IMR-90 (cell line): Measurements from ENCODE around the gene GRM5. TPM values are rescaled to one million over a fixed set of nuclear protein-coding genes. Genes with fewer than 3 reads are reported as not detected.

Experiments used
- ATAC-seq: fragments of 200-7000 bp; cut with Tn5 transposase; 2 replicates; pipeline ENCODE4 v1.9.1; 2020; ENCODE audit warnings: low read depth, mild to moderate bottlenecking, moderate library complexity
- BruUV-seq: library from RNA; stranded (reverse); fragments of 400-500 nt; replicated peaks from 2 replicates; lab custom pipeline; 2021; lab: Mats Ljungman, UMichigan
- CTCF ChIA-PET: fragments of 300-600 bp; formaldehyde crosslinking; extraction: SDS; loops from one replicate; lab custom pipeline; 2021; ENCODE audit warnings: antibody characterized with exemption; lab: Yijun Ruan, JAX
- POLR2A ChIA-PET: fragments of 300-600 bp; sonication (Branson Sonifier 250); formaldehyde crosslinking; loops from one replicate; lab custom pipeline; 2022; ENCODE audit warnings: antibody characterized with exemption; ENCODE audit not compliant: unreplicated experiment; lab: Charles Lee
- DNase-seq: peaks from one replicate; pipeline ENCODE4 v3.0.0; 2013
- H2AFZ ChIP-seq: replicated peaks from 2 replicates; pipeline ENCODE3; 2013; ENCODE audit warnings: low read length, mild to moderate bottlenecking; ENCODE audit not compliant: poor library complexity
- H2AK5ac ChIP-seq: 2 replicates; pipeline ENCODE4 v1.6.1; 2013; ENCODE audit warnings: low read depth, low read length, inconsistent platforms
- H2AK9ac ChIP-seq: replicated peaks from 2 replicates; pipeline ENCODE3; 2013; ENCODE audit warnings: mild to moderate bottlenecking, low read depth, low read length, moderate library complexity; ENCODE audit not compliant: poor library complexity
- H2BK120ac ChIP-seq: 2 replicates; pipeline ENCODE4 v1.6.1; 2013; ENCODE audit warnings: low read depth, low read length, inconsistent platforms
- H2BK15ac ChIP-seq: 3 replicates; pipeline ENCODE4 v1.6.1; 2013; ENCODE audit warnings: low read depth, low read length, inconsistent platforms
- H2BK20ac ChIP-seq: 2 replicates; pipeline ENCODE4 v1.6.1; 2013; ENCODE audit warnings: low read depth, mild to moderate bottlenecking, inconsistent platforms, low read length, moderate library complexity
- H2BK5ac ChIP-seq: 2 replicates; pipeline ENCODE4 v1.6.1; 2013; ENCODE audit warnings: mild to moderate bottlenecking, low read depth, low read length, inconsistent platforms; ENCODE audit not compliant: poor library complexity, severe bottlenecking
- H3K14ac ChIP-seq: replicated peaks from 2 replicates; pipeline ENCODE4 v1.6.1; 2013; ENCODE audit warnings: low read depth, low read length, inconsistent platforms
- H3K18ac ChIP-seq: 2 replicates; pipeline ENCODE4 v1.6.1; 2013; ENCODE audit warnings: low read depth, low read length, control low read depth
- H3K23ac ChIP-seq: 2 replicates; pipeline ENCODE4 v1.6.1; 2013; ENCODE audit warnings: low read depth, low read length, inconsistent platforms
- H3K27ac ChIP-seq: 2 replicates; pipeline ENCODE4 v1.5.1; 2013; ENCODE audit warnings: mild to moderate bottlenecking, control low read depth, low read length; ENCODE audit not compliant: insufficient read depth
- H3K27me3 ChIP-seq: 2 replicates; pipeline ENCODE4 v1.6.1; 2013; ENCODE audit warnings: low read length; ENCODE audit not compliant: control insufficient read depth, insufficient read depth
- H3K36me3 ChIP-seq: 2 replicates; pipeline ENCODE4 v1.6.1; 2013; ENCODE audit warnings: low read length, mixed read lengths; ENCODE audit not compliant: control insufficient read depth, insufficient read depth
- H3K4ac ChIP-seq: 2 replicates; pipeline ENCODE4 v1.6.1; 2013; ENCODE audit warnings: low read depth, low read length, inconsistent platforms
- H3K4me1 ChIP-seq: 2 replicates; pipeline ENCODE4 v1.6.1; 2013; ENCODE audit warnings: low read length, mixed read lengths; ENCODE audit not compliant: control insufficient read depth, insufficient read depth
- H3K4me2 ChIP-seq: 2 replicates; pipeline ENCODE4 v1.6.1; 2013; ENCODE audit warnings: low read depth, mild to moderate bottlenecking, control low read depth, low read length, moderate library complexity
- H3K4me3 ChIP-seq: 2 replicates; pipeline ENCODE4 v1.5.1; 2013; ENCODE audit warnings: low read depth, mild to moderate bottlenecking, control low read depth, low read length, moderate library complexity; ENCODE audit not compliant: insufficient read depth
- H3K56ac ChIP-seq: 2 replicates; pipeline ENCODE4 v1.6.1; 2013; ENCODE audit warnings: low read length, inconsistent platforms; ENCODE audit not compliant: insufficient read depth; ENCODE audit errors: extremely low read depth
- H3K79me1 ChIP-seq, 2 experiments: 2 replicates each; pipeline ENCODE4 v1.6.1; 2013; ENCODE audit warnings: low read length in 2 of 2, inconsistent platforms in 1 of 2, low read depth in 1 of 2
- H3K9ac ChIP-seq: 2 replicates; pipeline ENCODE4 v1.6.1; 2013; ENCODE audit warnings: low read depth, low read length, control low read depth
- H3K9me1 ChIP-seq: 2 replicates; pipeline ENCODE4 v1.6.1; 2013; ENCODE audit warnings: low read length, inconsistent platforms; ENCODE audit not compliant: insufficient read depth
- H3K9me3 ChIP-seq: 2 replicates; pipeline ENCODE4 v1.6.1; 2013; ENCODE audit warnings: low read length; ENCODE audit not compliant: control insufficient read depth, insufficient read depth
- H4K20me1 ChIP-seq: 2 replicates; pipeline ENCODE4 v1.6.1; 2013; ENCODE audit warnings: low read length, inconsistent platforms; ENCODE audit not compliant: insufficient read depth
- H4K5ac ChIP-seq: 2 replicates; pipeline ENCODE4 v1.6.1; 2013; ENCODE audit warnings: mild to moderate bottlenecking, low read depth, low read length, control low read depth
- H4K8ac ChIP-seq, 2 experiments: 2 replicates each; pipeline ENCODE4 v1.6.1; 2013; ENCODE audit warnings: low read depth in 2 of 2, low read length in 2 of 2, control low read depth in 1 of 2, inconsistent platforms in 1 of 2
- H4K91ac ChIP-seq: 2 replicates; pipeline ENCODE4 v1.6.1; 2013; ENCODE audit warnings: low read depth, low read length, inconsistent platforms; ENCODE audit not compliant: insufficient read depth
- BHLHE40 ChIP-seq: fragments of 150-350 bp; IDR thresholded peaks from 2 replicates; pipeline ENCODE4 v1.6.1; 2016; ENCODE audit warnings: mild to moderate bottlenecking, low read depth, low read length
- CEBPB ChIP-seq: IDR thresholded peaks from 2 replicates; pipeline ENCODE4 v1.6.1; 2012; ENCODE audit warnings: low read depth, low read length, improper control_type of control experiment
- CHD1 ChIP-seq: IDR thresholded peaks from 2 replicates; pipeline ENCODE4 v1.6.1; 2012; ENCODE audit warnings: low read depth, low read length, improper control_type of control experiment
- FOS ChIP-seq: fragments of 150-350 bp; IDR thresholded peaks from 2 replicates; pipeline ENCODE4 v1.6.1; 2016; ENCODE audit warnings: low read depth, low read length
- MAFK ChIP-seq: IDR thresholded peaks from 2 replicates; pipeline ENCODE4 v1.6.1; 2012; ENCODE audit warnings: low read depth, low read length, improper control_type of control experiment
- MAZ ChIP-seq: IDR thresholded peaks from 2 replicates; pipeline ENCODE4 v1.6.1; 2012; ENCODE audit warnings: low read depth, mild to moderate bottlenecking, low read length, improper control_type of control experiment, moderate library complexity, borderline replicate concordance
- MXI1 ChIP-seq: IDR thresholded peaks from 2 replicates; pipeline ENCODE4 v1.6.1; 2012; ENCODE audit warnings: low read depth, mild to moderate bottlenecking, low read length, moderate library complexity, borderline replicate concordance
- NFE2L2 ChIP-seq: fragments of 150-350 bp; IDR thresholded peaks from 2 replicates; pipeline ENCODE4 v1.6.1; 2016; ENCODE audit warnings: low read depth, mild to moderate bottlenecking, low read length
- POLR2A ChIP-seq: IDR thresholded peaks from 2 replicates; pipeline ENCODE4 v1.6.1; 2012; ENCODE audit warnings: mild to moderate bottlenecking, low read depth, low read length
- RAD21 ChIP-seq: IDR thresholded peaks from 2 replicates; pipeline ENCODE4 v1.6.1; 2012; ENCODE audit warnings: low read length, improper control_type of control experiment
- RCOR1 ChIP-seq: IDR thresholded peaks from 2 replicates; pipeline ENCODE4 v1.6.1; 2012; ENCODE audit warnings: mild to moderate bottlenecking, low read length, improper control_type of control experiment; ENCODE audit not compliant: insufficient replicate concordance
- RFX5 ChIP-seq: IDR thresholded peaks from 2 replicates; pipeline ENCODE4 v1.8.0; 2012; ENCODE audit warnings: low read depth, mild to moderate bottlenecking, low read length, moderate library complexity
- SMC3 ChIP-seq: fragments of 150-350 bp; IDR thresholded peaks from 2 replicates; pipeline ENCODE4 v1.6.1; 2016; ENCODE audit warnings: low read depth, mild to moderate bottlenecking, antibody characterized with exemption, low read length, moderate library complexity
- dilution Hi-C: fragments of 300-500 bp; cut with HindIII; formaldehyde crosslinking; loops from one replicate; pipeline ENCODE4 v1.14.3; 2018; ENCODE audit warnings: low sequenced_read_pairs; ENCODE audit not compliant: unreplicated experiment
- in situ Hi-C: fragments of 300-500 bp; cut with MboI; formaldehyde crosslinking; loops from 3 replicates; pipeline ENCODE4 v1.14.3; 2019; ENCODE audit warnings: low sequenced_read_pairs, inconsistent platforms, mixed read lengths
- intact Hi-C: fragments of 100-400 bp; cut with micrococcal nuclease; formaldehyde crosslinking; loops from 2 replicates; pipeline ENCODE4 v1.10.0; 2022
- polyA plus RNA-seq, 3 experiments: library from polyadenylated mRNA; depleted of rRNA; stranded (reverse); fragments of >200 nt; gene quantifications; 2 replicates each; pipeline ENCODE4 v1.2.3, GENCODE V29; 2012; ENCODE audit warnings: low replicate concordance in 1 of 3
- total RNA-seq: library from RNA; depleted of rRNA; stranded (reverse); fragments of >200 nt; gene quantifications from 2 replicates; pipeline ENCODE4 v1.2.3, GENCODE V29; 2012
- TF ChIP-seq, protein P1 (sequence below): fragments of 150-350 bp; IDR thresholded peaks from 2 replicates; pipeline ENCODE4 v1.6.1; 2017; ENCODE audit warnings: mild to moderate bottlenecking, antibody characterized with exemption, low read length, low read depth
- TF ChIP-seq, protein P2 (sequence below): conservative IDR thresholded peaks from 2 replicates; pipeline ENCODE4 v1.5.1; 2012; ENCODE audit warnings: mild to moderate bottlenecking, low read depth, low read length, improper control_type of control experiment
- TF ChIP-seq, protein P3 (sequence below): fragments of 150-350 bp; IDR thresholded peaks from 2 replicates; pipeline ENCODE4 v1.6.1; 2016; ENCODE audit warnings: low read depth, mild to moderate bottlenecking, low read length, moderate library complexity, borderline replicate concordance

Gene GRM5
- total and polyA plus RNA-seq, 2 of the 4 experiments (the other 2 are of a cell fraction): under 0.01 TPM

DNA sequence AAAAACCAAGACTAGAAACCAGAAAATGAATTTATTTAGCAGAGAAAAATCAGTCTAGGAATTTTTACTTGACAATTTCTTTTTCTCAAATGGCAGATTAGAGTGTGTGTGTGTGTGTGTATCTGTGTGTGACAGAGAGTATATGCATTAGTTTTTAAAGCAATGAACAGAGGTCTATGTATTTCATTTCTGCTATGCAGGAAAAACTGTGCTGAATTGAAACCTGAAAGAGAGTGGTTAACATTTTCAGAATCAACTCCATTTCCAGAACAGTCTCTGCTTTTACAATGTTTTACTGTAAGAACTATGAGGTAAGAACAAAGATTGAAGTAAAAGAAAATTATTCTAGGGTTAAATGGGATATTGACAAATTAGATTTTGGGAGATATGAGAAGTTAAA is 114.8 kb downstream of the GRM5 start:
- Histone ChIP-seq H2BK15ac (no peak overlapping the region), H3K9me1 (no peaks in the 10 kb centered on the region), H3K9ac (no peak overlapping the region), H2AK5ac (no peak overlapping the region), H3K4ac (no peak overlapping the region), H2AK9ac (no peak overlapping the region), H3K27ac (no peak overlapping the region), H3K4me1 (no peaks in the 10 kb centered on the region), H3K23ac (no peak overlapping the region), H2BK5ac (no peak overlapping the region), H3K56ac (no peak overlapping the region), H4K91ac (no peak overlapping the region), H3K36me3 (no peaks in the 10 kb centered on the region), H3K79me1 (no peaks in the 10 kb centered on the region), H3K14ac (no peak overlapping the region), H3K9me3 (no peaks in the 10 kb centered on the region), H4K5ac (no peak overlapping the region), H4K20me1 (no peaks in the 10 kb centered on the region), H2BK120ac (no peak overlapping the region), H3K4me2 (no peak overlapping the region), H2BK20ac (no peak overlapping the region), H3K4me3 (no peak overlapping the region), H4K8ac (no peak overlapping the region), H3K18ac (no peak overlapping the region), H2AFZ (no peak overlapping the region), H3K27me3 (no peaks in the 10 kb centered on the region)
- dilution Hi-C loops: no loop called here
- ATAC-seq (no peak), DNase-seq (no peak)
- ChIA-PET POLR2A (no interaction called here), CTCF (no interaction called here)
- TF ChIP-seq, protein P1, sequence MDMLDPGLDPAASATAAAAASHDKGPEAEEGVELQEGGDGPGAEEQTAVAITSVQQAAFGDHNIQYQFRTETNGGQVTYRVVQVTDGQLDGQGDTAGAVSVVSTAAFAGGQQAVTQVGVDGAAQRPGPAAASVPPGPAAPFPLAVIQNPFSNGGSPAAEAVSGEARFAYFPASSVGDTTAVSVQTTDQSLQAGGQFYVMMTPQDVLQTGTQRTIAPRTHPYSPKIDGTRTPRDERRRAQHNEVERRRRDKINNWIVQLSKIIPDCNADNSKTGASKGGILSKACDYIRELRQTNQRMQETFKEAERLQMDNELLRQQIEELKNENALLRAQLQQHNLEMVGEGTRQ: no peak
- TF ChIP-seq CHD1 (no peak), RFX5 (no peak), MXI1 (no peak), POLR2A (no peak), MAZ (no peak), FOS (no peak), NFE2L2 (no peak), MAFK (no peak), CEBPB (no peak), RAD21 (no peak), RCOR1 (no peak), BHLHE40 (no peak), SMC3 (no peak)
- TF ChIP-seq, protein P2, sequence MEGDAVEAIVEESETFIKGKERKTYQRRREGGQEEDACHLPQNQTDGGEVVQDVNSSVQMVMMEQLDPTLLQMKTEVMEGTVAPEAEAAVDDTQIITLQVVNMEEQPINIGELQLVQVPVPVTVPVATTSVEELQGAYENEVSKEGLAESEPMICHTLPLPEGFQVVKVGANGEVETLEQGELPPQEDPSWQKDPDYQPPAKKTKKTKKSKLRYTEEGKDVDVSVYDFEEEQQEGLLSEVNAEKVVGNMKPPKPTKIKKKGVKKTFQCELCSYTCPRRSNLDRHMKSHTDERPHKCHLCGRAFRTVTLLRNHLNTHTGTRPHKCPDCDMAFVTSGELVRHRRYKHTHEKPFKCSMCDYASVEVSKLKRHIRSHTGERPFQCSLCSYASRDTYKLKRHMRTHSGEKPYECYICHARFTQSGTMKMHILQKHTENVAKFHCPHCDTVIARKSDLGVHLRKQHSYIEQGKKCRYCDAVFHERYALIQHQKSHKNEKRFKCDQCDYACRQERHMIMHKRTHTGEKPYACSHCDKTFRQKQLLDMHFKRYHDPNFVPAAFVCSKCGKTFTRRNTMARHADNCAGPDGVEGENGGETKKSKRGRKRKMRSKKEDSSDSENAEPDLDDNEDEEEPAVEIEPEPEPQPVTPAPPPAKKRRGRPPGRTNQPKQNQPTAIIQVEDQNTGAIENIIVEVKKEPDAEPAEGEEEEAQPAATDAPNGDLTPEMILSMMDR: no peak
- TF ChIP-seq, protein P3, sequence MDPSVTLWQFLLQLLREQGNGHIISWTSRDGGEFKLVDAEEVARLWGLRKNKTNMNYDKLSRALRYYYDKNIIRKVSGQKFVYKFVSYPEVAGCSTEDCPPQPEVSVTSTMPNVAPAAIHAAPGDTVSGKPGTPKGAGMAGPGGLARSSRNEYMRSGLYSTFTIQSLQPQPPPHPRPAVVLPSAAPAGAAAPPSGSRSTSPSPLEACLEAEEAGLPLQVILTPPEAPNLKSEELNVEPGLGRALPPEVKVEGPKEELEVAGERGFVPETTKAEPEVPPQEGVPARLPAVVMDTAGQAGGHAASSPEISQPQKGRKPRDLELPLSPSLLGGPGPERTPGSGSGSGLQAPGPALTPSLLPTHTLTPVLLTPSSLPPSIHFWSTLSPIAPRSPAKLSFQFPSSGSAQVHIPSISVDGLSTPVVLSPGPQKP: no peak
- no TSS peak for BruUV-seq
- intact Hi-C loops: no loop called here
- in situ Hi-C loops: no loop called here
